Keratinocyte (primary cell): Measurements from ENCODE around the gene NPDC1.

ENCODE experiments used
- EZH2 ChIP-seq: IDR thresholded peaks from one replicate; pipeline ENCODE4 v1.6.1; 2012; ENCODE audit warnings: inconsistent platforms, mild to moderate bottlenecking, low read length, moderate library complexity
- TF ChIP-seq, protein P1 (sequence below), 3 experiments: IDR thresholded peaks in 1 of 3; conservative IDR thresholded peaks in 1 of 3; optimal IDR thresholded peaks in 1 of 3; 2 replicates in 2 of 3; 3 replicates in 1 of 3; pipeline versions ENCODE3 to v1.5.1; 2011; ENCODE audit warnings: low read length in 3 of 3, mild to moderate bottlenecking in 3 of 3, moderate library complexity in 2 of 3, control low read depth in 1 of 3, inconsistent platforms in 1 of 3; ENCODE audit not compliant: insufficient read depth in 2 of 3; ENCODE audit errors: extremely low read depth in 1 of 3

DNA sequence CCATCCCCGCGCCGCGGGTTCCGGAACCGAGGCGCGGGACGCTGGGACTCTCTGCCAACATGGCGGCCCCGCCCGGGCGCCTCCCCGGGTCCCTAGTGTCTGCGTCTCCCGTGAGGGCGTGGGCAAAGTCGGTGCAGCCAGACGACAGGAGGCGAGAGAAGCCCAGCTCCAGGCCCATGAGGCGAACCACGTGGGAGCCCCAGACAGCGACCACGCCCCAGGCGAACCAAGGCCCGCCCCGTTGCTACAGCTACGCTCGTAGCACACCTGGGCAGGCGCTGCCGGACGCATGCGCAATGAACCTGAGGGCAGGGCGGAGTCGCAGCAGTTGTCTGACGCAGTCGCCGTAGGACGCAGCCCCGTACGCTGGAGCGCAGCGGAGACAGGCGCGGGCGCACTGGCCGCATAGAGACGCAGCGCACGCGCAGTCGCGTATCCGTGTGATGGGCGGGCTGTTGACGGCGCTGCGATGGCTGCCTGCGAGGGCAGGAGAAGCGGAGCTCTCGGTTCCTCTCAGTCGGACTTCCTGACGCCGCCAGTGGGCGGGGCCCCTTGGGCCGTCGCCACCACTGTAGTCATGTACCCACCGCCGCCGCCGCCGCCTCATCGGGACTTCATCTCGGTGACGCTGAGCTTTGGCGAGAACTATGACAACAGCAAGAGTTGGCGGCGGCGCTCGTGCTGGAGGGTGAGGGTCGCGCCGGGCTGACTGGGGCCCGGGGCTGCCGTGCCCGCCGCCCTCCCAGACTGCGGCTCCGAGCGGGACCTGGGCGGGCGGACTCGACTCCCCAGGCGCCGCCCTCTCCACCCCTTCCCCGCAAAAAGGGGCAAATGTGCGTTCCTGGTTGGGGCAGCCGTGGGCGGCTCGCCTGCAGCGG is 40.8 kb upstream of the NPDC1 start, which contains the start of gene MAN1B1:
- TF ChIP-seq, protein P1, sequence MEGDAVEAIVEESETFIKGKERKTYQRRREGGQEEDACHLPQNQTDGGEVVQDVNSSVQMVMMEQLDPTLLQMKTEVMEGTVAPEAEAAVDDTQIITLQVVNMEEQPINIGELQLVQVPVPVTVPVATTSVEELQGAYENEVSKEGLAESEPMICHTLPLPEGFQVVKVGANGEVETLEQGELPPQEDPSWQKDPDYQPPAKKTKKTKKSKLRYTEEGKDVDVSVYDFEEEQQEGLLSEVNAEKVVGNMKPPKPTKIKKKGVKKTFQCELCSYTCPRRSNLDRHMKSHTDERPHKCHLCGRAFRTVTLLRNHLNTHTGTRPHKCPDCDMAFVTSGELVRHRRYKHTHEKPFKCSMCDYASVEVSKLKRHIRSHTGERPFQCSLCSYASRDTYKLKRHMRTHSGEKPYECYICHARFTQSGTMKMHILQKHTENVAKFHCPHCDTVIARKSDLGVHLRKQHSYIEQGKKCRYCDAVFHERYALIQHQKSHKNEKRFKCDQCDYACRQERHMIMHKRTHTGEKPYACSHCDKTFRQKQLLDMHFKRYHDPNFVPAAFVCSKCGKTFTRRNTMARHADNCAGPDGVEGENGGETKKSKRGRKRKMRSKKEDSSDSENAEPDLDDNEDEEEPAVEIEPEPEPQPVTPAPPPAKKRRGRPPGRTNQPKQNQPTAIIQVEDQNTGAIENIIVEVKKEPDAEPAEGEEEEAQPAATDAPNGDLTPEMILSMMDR (optimal IDR thresholded peaks at IDR 0.05 in 1 of 3, IDR thresholded peaks at IDR 0.05 in 1 of 3, conservative IDR thresholded peaks at IDR 0.05 in 1 of 3; ENCODE audit: extremely low read depth in 1 of 3, insufficient read depth in 2 of 3, low read length in 3 of 3): no peak
- TF ChIP-seq EZH2: no peak
